ENCODE results near the gene ZNF70.

The ZNF70 gene

GRCh38 chr22:23714596-23715578 is 36.0 kb downstream of the ZNF70 start:
- no peak for DNase-seq

DNA sequence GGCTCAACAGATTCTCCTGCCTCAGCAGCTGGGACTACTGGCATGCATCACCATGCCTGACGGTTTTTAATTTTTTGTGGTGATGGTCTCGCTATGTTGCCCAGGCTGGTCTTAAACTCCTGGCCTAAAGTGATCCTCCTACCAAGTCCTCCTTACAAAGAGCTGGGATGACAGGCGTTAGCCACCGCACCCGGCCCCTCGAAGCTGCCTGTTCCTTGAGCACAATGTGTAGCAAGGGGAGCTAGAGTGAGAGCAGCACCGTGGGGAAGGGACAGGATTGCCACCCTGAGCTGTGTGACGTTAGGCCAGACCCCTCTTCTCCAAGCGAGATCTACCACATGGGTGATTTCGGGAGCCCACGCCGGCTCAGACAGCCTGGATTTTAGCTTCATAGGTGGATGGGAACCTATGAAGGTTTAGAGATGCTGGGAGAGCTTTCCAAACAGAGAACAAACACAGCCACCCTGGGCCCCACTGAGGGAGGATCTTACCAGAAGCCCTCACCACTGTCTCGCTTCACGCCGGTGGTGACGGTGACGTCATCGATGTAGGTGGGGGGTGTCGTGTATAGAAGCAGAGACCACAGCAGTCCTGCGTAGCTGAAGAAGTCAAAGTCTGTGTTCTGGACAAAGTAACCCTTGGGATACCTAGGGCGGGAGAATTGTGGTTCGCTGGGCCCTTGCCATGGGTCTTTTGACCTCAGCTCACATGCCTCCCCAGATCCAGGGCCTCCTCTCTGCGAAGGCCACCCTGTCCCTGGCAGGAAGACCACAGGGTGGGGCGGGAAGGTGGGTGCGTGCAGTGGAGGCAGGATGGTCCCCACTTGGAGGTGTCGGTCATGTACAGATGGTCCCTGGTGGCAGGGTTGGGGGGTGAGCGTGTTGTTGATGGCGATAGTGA is 37.0 kb downstream of the ZNF70 start:
- no peak for DNase-seq

- no peak for DNase-seq
Observed at GRCh38 chr22:23712256-23712655, 38.7 kb downstream of the ZNF70 start.

- DNase-seq, result no peak
Observed at GRCh38 chr22:23709107-23709506, 41.8 kb downstream of the ZNF70 start.

DNA sequence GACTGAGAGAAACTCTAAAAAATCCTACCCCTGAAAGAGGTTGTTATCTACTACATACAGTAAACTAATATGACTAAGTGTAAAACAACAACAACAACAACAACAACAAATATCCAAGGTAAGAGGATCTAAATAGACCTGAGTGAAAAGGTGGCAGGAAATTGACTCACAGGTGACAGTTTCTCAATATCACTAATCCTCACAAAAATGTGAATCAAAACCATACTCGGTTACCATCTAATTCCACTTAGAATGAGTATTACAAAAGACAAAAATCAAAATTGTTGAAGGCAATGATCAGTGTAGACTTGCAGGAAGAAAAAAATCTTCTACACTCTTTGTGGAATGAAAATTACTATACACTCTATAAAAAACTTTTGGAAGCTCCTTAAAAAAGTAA is 42.6 kb downstream of the ZNF70 start:
- no peak for DNase-seq

DNA sequence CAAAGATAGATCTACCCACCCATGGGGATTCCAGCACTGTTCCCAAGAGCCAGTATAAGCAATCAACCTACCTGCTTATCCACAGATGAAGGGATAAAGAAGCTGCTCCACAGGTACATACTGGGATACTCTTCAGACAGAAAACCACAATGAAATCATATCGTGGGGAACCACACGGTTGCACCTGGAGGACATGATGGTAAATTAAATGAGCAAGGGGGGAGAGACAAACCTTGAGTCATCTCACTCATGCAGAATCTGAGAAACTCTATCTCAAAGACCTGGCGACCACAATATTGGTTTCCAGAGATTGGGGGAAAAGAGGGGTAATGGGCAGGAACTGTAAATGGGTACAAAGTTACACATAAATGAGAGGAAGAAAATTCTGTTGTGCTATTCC is 45.6 kb downstream of the ZNF70 start:
- DNase-seq, result no peak

DNA sequence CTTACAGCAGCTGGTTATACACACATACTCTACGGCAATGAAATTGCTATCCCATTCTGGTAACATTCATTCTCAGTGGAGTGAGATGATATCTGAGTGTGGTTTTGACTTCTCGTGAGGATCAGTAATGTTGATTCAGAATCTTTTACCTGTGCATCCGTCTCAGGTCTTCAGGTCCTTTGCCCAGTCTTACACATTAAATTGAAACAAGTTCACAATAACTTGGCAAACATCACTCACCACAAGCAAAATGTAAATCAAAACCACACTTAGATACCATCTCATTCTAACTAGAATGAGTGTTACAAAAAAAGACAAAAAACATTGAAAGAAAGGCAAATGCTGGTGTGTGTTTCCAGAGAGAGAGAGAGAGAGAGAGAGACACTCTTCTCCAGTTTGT is 46.1 kb downstream of the ZNF70 start:
- DNase-seq, result no peak

DNA sequence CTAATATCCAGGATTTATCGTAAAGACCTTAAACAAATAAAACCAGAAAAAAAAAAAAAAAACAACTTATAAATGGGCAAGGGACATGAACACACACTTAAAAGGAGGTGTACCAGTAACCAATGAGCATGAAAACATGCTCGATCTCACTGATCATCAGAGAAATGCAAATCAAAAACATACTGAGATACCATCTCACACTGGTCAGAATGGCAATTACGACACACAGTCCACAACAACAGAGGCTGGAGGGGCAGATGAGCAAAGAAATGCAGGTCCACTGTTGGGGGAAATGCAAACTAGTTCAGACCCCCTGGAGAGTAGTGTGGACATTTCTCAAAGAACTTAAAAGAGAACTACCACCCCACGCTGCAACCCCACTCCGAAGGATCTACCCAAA is 46.9 kb downstream of the ZNF70 start:
- DNase-seq, result no peak

GRCh38 chr22:23700706-23701105 is 50.2 kb downstream of the ZNF70 start:
- no peak for DNase-seq

DNA sequence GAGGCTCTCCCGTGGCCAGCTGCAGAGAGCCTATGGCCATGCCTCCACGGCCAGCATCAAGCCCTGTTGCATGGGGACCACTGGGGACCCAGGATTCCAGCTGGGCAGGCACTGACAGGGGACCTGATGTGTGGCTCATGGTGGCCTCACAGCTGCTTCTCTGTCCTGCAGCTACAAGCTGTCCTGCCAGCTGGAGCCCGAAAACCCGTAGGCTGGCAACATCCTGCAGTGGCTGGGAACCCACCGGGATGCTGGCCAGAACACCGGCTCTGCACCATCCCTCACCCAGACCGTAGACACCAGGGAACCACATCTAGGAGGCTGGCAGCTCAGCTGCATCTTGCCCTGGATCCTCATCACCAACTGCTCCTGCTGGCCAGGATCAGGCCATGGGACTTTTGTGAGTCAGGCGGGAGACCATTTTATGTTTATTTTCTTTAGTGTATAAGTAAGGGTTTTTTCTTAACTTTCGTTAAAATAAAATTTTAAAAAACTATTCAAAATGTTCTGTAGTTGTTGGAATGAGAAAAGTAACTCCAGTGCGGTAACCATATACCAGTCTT is 52.2 kb downstream of the ZNF70 start:
- no peak for DNase-seq

DNA sequence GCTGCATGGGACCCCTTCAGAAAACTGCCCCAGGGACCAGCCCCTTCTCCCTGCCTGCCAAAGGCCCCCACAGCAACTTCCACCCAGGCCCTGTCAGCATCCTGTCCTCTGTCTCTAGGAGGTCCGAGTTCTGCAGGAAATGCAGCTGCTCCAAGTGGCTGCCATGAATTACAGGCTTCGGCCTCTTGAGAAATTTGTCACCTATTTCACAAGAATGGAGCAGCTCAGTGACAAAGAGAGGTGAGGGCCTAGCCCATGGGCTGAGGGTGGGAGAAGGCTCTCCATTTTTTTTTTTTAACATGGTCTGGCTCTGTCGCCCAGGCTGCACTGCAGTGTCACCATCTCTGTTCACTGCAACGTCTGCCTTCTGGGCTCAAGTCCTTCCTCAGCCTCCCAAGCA is 52.8 kb downstream of the ZNF70 start:
- DNase-seq, result no peak

- no peak for DNase-seq
Observed at GRCh38 chr22:23697031-23697970, 53.6 kb downstream of the ZNF70 start.

GRCh38 chr22:23696326-23696851 is 54.5 kb downstream of the ZNF70 start:
- DNase-seq, result peak; percentile 84

DNA sequence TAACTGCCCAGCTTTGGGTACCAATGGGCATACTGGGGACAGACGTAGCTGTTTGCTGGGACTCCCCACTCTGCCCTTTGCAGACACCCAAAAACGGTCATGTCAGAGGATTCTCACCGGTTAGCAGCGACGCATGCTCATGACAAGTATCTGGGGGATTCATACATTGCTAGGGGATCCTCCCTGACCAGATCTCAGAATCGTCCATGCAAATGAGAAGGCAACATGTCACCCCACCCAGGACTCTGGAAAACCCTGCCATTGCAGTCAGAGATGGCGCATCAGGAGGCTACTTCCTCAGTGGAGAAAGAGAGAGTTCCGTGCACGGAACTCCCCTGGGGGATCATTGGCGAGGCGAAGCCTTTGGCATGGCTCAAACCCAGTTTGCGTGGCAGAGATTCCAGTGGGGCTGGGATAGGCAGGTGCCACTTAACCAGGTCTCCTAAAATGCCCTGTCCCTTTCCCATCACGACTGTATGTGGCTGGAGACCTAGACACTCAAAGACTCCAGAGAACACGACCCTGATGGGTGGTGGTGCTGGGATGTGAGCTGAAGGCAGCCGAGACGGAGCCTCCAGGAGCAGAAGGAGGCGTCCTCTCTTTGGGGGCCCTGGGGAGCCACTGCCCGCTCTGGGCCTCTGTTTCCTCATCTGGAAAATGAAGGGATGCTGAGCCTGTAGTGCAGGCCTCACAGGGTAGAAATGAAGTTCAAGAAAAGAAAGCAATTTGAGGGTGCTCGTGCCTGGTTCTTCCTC is 55.2 kb downstream of the ZNF70 start:
- no peak for DNase-seq

- no peak for DNase-seq
Observed at GRCh38 chr22:23695141-23695540, 55.8 kb downstream of the ZNF70 start.

- DNase-seq, result no peak
Observed at GRCh38 chr22:23693979-23694680, 56.8 kb downstream of the ZNF70 start.

DNA sequence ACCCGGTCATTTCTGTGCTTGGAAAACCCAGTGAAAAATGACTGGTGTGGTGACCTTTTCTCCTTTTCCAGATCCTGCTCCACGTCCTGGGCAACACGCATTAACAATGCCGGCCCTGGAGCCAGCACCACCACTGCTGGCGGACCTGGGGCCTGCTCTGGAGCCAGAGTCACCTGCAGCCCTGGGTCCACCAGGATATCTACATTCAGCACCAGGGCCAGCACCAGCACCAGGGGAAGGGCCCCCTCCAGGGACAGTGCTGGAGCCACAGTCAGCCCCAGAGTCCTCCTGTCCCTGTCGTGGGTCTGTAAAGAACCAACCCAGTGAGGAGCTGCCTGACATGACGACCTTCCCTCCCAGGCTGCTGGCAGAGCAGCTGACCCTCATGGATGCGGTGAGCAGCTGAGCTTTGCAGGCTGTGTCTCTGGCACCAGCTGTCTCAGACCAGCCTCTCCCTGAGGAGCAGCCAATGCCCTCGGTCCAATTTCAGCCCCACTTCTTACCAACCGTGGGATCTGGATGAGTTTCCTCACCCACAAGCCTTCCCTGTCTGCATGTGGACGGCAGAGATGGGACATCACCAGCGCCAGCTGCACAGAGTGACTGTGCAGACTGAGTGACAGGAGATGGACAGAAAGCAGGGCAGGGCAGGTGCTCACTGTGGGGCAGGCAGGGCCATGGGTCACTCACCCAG is 58.2 kb downstream of the ZNF70 start:
- no peak for DNase-seq

GRCh38 chr22:23691748-23692423 is 59.0 kb downstream of the ZNF70 start:
- DNase-seq, result no peak

DNA sequence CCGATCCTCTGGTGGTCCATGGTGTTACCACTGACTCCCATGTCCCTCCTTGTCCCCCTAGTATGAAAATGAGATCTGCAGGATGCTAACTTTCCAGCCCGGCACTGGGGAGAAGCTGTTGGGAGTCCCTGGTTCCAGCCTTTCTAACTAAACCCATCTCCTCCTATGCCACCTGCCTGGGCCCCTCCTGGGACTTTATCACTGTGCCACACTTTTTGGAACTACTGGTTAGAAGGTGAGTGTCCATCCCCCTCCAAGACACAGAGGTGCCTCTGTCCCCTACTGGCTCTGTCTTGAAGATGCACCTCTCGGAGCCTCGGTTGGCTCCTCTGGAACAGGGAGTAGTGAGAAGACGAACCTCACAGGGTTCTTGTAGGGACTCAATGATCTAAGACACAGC is 60.2 kb downstream of the ZNF70 start, which contains the start of gene RGL4:
TSS of gene RGL4 (plus strand) at position 301 of the 400 bp plus-strand sequence. CDS start 1,018 bp downstream, outside the sequence.
- no peak for DNase-seq
